ENCODE results near the gene SMYD3.
"Not testable (repeated sequence)": the region's sequence is repeated elsewhere in the genome, so short reads cannot be mapped to it uniquely, and the experiment has no call there.

- TF ChIP-seq, protein P1, sequence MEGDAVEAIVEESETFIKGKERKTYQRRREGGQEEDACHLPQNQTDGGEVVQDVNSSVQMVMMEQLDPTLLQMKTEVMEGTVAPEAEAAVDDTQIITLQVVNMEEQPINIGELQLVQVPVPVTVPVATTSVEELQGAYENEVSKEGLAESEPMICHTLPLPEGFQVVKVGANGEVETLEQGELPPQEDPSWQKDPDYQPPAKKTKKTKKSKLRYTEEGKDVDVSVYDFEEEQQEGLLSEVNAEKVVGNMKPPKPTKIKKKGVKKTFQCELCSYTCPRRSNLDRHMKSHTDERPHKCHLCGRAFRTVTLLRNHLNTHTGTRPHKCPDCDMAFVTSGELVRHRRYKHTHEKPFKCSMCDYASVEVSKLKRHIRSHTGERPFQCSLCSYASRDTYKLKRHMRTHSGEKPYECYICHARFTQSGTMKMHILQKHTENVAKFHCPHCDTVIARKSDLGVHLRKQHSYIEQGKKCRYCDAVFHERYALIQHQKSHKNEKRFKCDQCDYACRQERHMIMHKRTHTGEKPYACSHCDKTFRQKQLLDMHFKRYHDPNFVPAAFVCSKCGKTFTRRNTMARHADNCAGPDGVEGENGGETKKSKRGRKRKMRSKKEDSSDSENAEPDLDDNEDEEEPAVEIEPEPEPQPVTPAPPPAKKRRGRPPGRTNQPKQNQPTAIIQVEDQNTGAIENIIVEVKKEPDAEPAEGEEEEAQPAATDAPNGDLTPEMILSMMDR (IDR thresholded peaks at IDR 0.05; ENCODE audit: poor library complexity): not testable (repeated sequence)
- TF ChIP-seq EZH2phosphoT487 (IDR thresholded peaks at IDR 0.05; ENCODE audit: low read depth, severe bottlenecking, unreplicated experiment); EZH2 (IDR thresholded peaks at IDR 0.05; ENCODE audit: borderline replicate concordance): not testable (repeated sequence)
These were observed 561.9 kb downstream of the SMYD3 start for GRCh38 chr1:245945136-245945535.

Measured in hepatocyte (in vitro differentiated cells).